CD14-positive monocyte (primary cell): ENCODE data around the gene SMG6. TPM values are rescaled to one million over a fixed set of nuclear protein-coding genes. Genes with fewer than 3 reads are reported as not detected.

Source experiments
- DNase-seq, 3 donors: peaks; one replicate each; pipeline ENCODE4 v3.0.0-alpha.2; 2011 to 2022
- H2AFZ ChIP-seq: 2 replicates; pipeline ENCODE4 v1.6.0; 2012; ENCODE audit warnings: mild to moderate bottlenecking, low read depth, low read length, inconsistent platforms; ENCODE audit not compliant: insufficient read depth, poor library complexity, severe bottlenecking
- H3K27ac ChIP-seq, 2 donors: 1 replicate in 1 of 2; 2 replicates in 1 of 2; pipeline ENCODE4 v1.5.1; 2012 to 2013; ENCODE audit warnings: low read length in 2 of 2, control low read depth in 1 of 2, inconsistent platforms in 1 of 2, low read depth in 1 of 2, mild to moderate bottlenecking in 1 of 2
- H3K27me3 ChIP-seq, 2 donors: one replicate each; pipeline versions ENCODE4 v1.6.0 to v1.6.1; 2011 to 2013; ENCODE audit warnings: low read length in 2 of 2; ENCODE audit not compliant: control insufficient read depth in 2 of 2, insufficient read depth in 2 of 2
- H3K36me3 ChIP-seq, 2 donors: replicated peaks in 1 of 2; 1 replicate in 1 of 2; 2 replicates in 1 of 2; pipeline versions ENCODE4 v1.5.1 to v1.6.1; 2012 to 2013; ENCODE audit warnings: low read length in 2 of 2, control low read depth in 1 of 2, inconsistent platforms in 1 of 2, mild to moderate bottlenecking in 1 of 2; ENCODE audit not compliant: insufficient read depth in 2 of 2, control insufficient read depth in 1 of 2
- H3K4me1 ChIP-seq, 2 donors: 1 replicate in 1 of 2; 2 replicates in 1 of 2; pipeline versions ENCODE4 v1.5.1 to v1.6.1; 2012 to 2013; ENCODE audit warnings: low read length in 2 of 2, control low read depth in 1 of 2, inconsistent platforms in 1 of 2, mild to moderate bottlenecking in 1 of 2, moderate library complexity in 1 of 2; ENCODE audit not compliant: insufficient read depth in 2 of 2, control insufficient read depth in 1 of 2
- H3K4me2 ChIP-seq: replicated peaks from 2 replicates; pipeline ENCODE3; 2012; ENCODE audit warnings: low read length, moderate library complexity, mild to moderate bottlenecking; ENCODE audit not compliant: poor library complexity, severe bottlenecking; ENCODE audit errors: extremely low read depth
- H3K4me3 ChIP-seq, 3 experiments: fragments of 200-600 bp in 1 of 3; sonication (generic) in 1 of 3; replicated peaks in 1 of 3; 1 replicate in 2 of 3; 2 replicates in 1 of 3; pipeline ENCODE4 v1.5.1; 2011 to 2013; ENCODE audit warnings: low read length in 3 of 3, mild to moderate bottlenecking in 3 of 3, control low read depth in 2 of 3, low read depth in 2 of 3, inconsistent platforms in 1 of 3, moderate library complexity in 1 of 3
- H3K79me2 ChIP-seq: 2 replicates; pipeline ENCODE4 v1.6.0; 2012; ENCODE audit warnings: mild to moderate bottlenecking, control low read depth, inconsistent platforms, low read length, moderate library complexity; ENCODE audit not compliant: insufficient read depth
- H3K9ac ChIP-seq: 2 replicates; pipeline ENCODE4 v1.6.0; 2017; ENCODE audit warnings: low read length, mild to moderate bottlenecking; ENCODE audit not compliant: insufficient read depth, poor library complexity, severe bottlenecking
- H3K9me3 ChIP-seq, 2 donors: replicated peaks in 1 of 2; 1 replicate in 1 of 2; 2 replicates in 1 of 2; pipeline versions ENCODE4 v1.5.1 to v1.6.1; 2012 to 2013; ENCODE audit warnings: low read length in 2 of 2, control low read depth in 1 of 2; ENCODE audit not compliant: control insufficient read depth in 1 of 2, insufficient read depth in 1 of 2
- H4K20me1 ChIP-seq: 2 replicates; pipeline ENCODE4 v1.6.0; 2012; ENCODE audit warnings: mild to moderate bottlenecking, low read length, control low read depth, moderate library complexity; ENCODE audit not compliant: insufficient read depth
- H3K27ac Mint-ChIP-seq, 7 donors: one replicate each; pipeline ENCODE4 v1.8.0; 2020; ENCODE audit warnings: mild to moderate bottlenecking in 7 of 7, mixed read lengths in 7 of 7, moderate library complexity in 6 of 7, inconsistent platforms in 2 of 7
- H3K27me3 Mint-ChIP-seq, 3 donors: one replicate each; pipeline ENCODE4 v1.8.0; 2021 to 2022; ENCODE audit warnings: low read depth in 3 of 3, mild to moderate bottlenecking in 3 of 3, mixed read lengths in 3 of 3, moderate library complexity in 3 of 3, inconsistent platforms in 1 of 3
- H3K36me3 Mint-ChIP-seq, 2 donors: one replicate each; pipeline ENCODE4 v1.8.0; 2020; ENCODE audit warnings: mixed read lengths in 2 of 2, inconsistent platforms in 1 of 2, mild to moderate bottlenecking in 1 of 2
- H3K4me1 Mint-ChIP-seq: one replicate; pipeline ENCODE4 v1.8.0; 2020; ENCODE audit warnings: mild to moderate bottlenecking, mixed read lengths
- H3K4me3 Mint-ChIP-seq, 2 donors: one replicate each; pipeline ENCODE4 v1.8.0; 2020; ENCODE audit warnings: mild to moderate bottlenecking in 2 of 2, mixed read lengths in 2 of 2, moderate library complexity in 1 of 2
- H3K9me3 Mint-ChIP-seq, 7 donors: one replicate each; pipeline ENCODE4 v1.8.0; 2020 to 2022; ENCODE audit warnings: mixed read lengths in 7 of 7, mild to moderate bottlenecking in 6 of 7, moderate library complexity in 6 of 7, inconsistent platforms in 2 of 7
- WGBS: methylation state at CpG from one replicate; pipeline ENCODE4 v1.1.5; 2013; ENCODE audit warnings: missing lambda C conversion rate; ENCODE audit not compliant: insufficient coverage; 5-methylcytosine and 5-hydroxymethylcytosine counted together
- intact Hi-C, 2 donors: fragments of 100-400 bp; cut with micrococcal nuclease; formaldehyde crosslinking; loops; one replicate each; pipeline versions ENCODE4 v1.15.0 to v1.15.1; 2023
- polyA plus RNA-seq, 3 donors: library from polyadenylated mRNA; depleted of rRNA in 1 of 3; unstranded in 2 of 3; stranded (reverse) in 1 of 3; fragments of 300-500 nt in 2 of 3; fragments of >200 nt in 1 of 3; fragmentation: Illumina TruSeq in 2 of 3; gene quantifications; 1 replicate in 2 of 3; 2 replicates in 1 of 3; pipeline ENCODE4 v1.2.3, GENCODE V29; 2012 to 2021
- TF ChIP-seq, protein P1 (sequence below): fragments of 200-600 bp; IDR thresholded peaks from one replicate; pipeline ENCODE4 v1.8.0; 2022; ENCODE audit warnings: antibody characterized with exemption, mild to moderate bottlenecking

Gene SMG6
- polyA plus RNA-seq, 3 donors = 0.67 to 7.1 (median 1.1) TPM

DNA sequence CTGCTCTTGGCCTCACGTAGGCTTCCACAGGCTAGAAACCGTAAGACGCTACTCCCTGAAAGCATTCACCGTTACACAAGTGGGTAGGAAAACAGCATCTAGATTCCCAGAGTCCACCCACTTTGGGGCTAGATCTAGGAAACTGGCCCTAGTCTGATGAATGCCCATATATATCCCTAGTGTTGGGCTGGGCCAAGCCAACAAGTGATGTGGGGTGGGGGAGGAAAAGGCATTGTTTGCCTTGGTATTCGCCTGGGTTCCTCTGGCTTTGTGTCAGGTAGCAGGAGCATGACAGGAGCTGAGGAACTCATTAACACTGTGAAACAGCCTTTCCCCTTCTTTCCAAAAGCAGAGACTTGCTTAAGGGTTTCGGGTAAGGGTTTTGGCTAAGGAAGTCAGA lies 112.4 kb downstream of the SMG6 start:
- Mint-ChIP-seq H3K4me3 (no peak overlapping the region), H3K27ac (no peak overlapping the region), H3K9me3 (no peaks in the 10 kb centered on the region), H3K36me3 (peaks cover 41 to 56% of the 10 kb centered on the region in 2 donors), H3K4me1 (peaks cover 27% of the 10 kb centered on the region), H3K27me3 (peaks cover 0 to 4% (median 3%) of the 10 kb centered on the region in 3 donors)
- no peak overlapping the region for H3K9ac ChIP-seq
- H3K9me3 ChIP-seq = no peaks in the 10 kb centered on the region
- no peak overlapping the region for H2AFZ ChIP-seq
- H3K36me3 ChIP-seq = peaks cover 22 to 67% of the 10 kb centered on the region in 2 donors
- no peak for DNase-seq
- no peak overlapping the region for H3K4me3 ChIP-seq
- WGBS = 95% methylated on average over 4 of the region's 6 CpGs
- no peaks in the 10 kb centered on the region for H3K27me3 ChIP-seq
- H3K27ac ChIP-seq = no peak overlapping the region
- TF ChIP-seq, protein P1, sequence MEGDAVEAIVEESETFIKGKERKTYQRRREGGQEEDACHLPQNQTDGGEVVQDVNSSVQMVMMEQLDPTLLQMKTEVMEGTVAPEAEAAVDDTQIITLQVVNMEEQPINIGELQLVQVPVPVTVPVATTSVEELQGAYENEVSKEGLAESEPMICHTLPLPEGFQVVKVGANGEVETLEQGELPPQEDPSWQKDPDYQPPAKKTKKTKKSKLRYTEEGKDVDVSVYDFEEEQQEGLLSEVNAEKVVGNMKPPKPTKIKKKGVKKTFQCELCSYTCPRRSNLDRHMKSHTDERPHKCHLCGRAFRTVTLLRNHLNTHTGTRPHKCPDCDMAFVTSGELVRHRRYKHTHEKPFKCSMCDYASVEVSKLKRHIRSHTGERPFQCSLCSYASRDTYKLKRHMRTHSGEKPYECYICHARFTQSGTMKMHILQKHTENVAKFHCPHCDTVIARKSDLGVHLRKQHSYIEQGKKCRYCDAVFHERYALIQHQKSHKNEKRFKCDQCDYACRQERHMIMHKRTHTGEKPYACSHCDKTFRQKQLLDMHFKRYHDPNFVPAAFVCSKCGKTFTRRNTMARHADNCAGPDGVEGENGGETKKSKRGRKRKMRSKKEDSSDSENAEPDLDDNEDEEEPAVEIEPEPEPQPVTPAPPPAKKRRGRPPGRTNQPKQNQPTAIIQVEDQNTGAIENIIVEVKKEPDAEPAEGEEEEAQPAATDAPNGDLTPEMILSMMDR = no peak
- intact Hi-C loops = no loop called here
- no peak overlapping the region for H3K4me2 ChIP-seq
- peaks cover 0 to 7% of the 10 kb centered on the region in 2 donors for H3K4me1 ChIP-seq
- H4K20me1 ChIP-seq = no peaks in the 10 kb centered on the region
- H3K79me2 ChIP-seq = no peaks in the 10 kb centered on the region

DNA sequence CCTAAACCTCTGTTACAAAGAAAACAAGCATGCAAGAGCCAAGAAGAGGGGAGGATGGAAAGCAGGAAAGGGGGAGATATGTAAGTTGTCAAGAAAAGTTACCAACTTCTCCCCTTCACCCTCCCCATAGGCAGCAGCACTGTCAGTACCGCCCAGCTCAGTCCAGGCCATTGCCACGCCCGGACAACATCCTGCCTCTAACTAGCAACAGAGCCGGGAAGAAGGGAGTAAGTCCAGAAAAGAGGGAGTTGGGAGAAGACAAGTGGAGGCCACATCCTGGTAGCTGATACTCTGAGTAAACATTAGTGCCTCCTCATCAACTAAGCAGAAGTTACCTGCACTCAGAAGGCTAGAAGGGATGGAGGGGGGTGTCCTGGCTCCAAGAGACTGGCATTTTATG lies 113.6 kb downstream of the SMG6 start:
- no CpG with 5 or more reads among the region's 4 CpGs for WGBS
- TF ChIP-seq, protein P1 = no peak
- Histone ChIP-seq H3K27ac (no peak overlapping the region), H3K79me2 (no peaks in the 10 kb centered on the region), H3K9me3 (no peaks in the 10 kb centered on the region), H3K4me3 (no peak overlapping the region), H3K4me2 (no peak overlapping the region), H2AFZ (no peak overlapping the region), H3K27me3 (no peaks in the 10 kb centered on the region), H3K4me1 (peaks cover 0 to 7% of the 10 kb centered on the region in 2 donors), H3K9ac (no peak overlapping the region), H3K36me3 (peaks cover 26 to 77% of the 10 kb centered on the region in 2 donors), H4K20me1 (no peaks in the 10 kb centered on the region)
- H3K27me3 Mint-ChIP-seq = peaks cover 0 to 5% (median 3%) of the 10 kb centered on the region in 3 donors
- DNase-seq = no peak
- intact Hi-C loops = no loop called here
- H3K9me3 Mint-ChIP-seq = no peaks in the 10 kb centered on the region
- no peak overlapping the region for H3K4me3 Mint-ChIP-seq
- peaks cover 25% of the 10 kb centered on the region for H3K4me1 Mint-ChIP-seq
- peak overlapping the region in 1 of 7 donors; percentile 30 for H3K27ac Mint-ChIP-seq
- peaks cover 51 to 65% of the 10 kb centered on the region in 2 donors for H3K36me3 Mint-ChIP-seq
